Gastrocnemius medialis (tissue), 4 donors: ENCODE data around the gene NPAS1.
"Not testable (repeated sequence)": the region's sequence is repeated elsewhere in the genome, so short reads cannot be mapped to it uniquely, and the experiment has no call there.

ENCODE experiments used
- POLR2A ChIP-seq, 2 donors: fragments of 450-650 bp; IDR thresholded peaks; one replicate each; pipeline ENCODE4 v1.6.1; 2017; ENCODE audit warnings: antibody characterized with exemption in 2 of 2, mild to moderate bottlenecking in 2 of 2, moderate library complexity in 2 of 2
- TF ChIP-seq, protein P1 (sequence below), 5 experiments: fragments of 450-650 bp in 3 of 5; fragments of 200-600 bp in 2 of 5; sonication (generic) in 2 of 5; IDR thresholded peaks in 4 of 5; conservative IDR thresholded peaks in 1 of 5; 1 replicate in 4 of 5; 2 replicates in 1 of 5; pipeline ENCODE4 v1.5.1; 2016 to 2019; ENCODE audit warnings: antibody characterized with exemption in 5 of 5, mild to moderate bottlenecking in 3 of 5, moderate library complexity in 3 of 5

- TF ChIP-seq, protein P1, sequence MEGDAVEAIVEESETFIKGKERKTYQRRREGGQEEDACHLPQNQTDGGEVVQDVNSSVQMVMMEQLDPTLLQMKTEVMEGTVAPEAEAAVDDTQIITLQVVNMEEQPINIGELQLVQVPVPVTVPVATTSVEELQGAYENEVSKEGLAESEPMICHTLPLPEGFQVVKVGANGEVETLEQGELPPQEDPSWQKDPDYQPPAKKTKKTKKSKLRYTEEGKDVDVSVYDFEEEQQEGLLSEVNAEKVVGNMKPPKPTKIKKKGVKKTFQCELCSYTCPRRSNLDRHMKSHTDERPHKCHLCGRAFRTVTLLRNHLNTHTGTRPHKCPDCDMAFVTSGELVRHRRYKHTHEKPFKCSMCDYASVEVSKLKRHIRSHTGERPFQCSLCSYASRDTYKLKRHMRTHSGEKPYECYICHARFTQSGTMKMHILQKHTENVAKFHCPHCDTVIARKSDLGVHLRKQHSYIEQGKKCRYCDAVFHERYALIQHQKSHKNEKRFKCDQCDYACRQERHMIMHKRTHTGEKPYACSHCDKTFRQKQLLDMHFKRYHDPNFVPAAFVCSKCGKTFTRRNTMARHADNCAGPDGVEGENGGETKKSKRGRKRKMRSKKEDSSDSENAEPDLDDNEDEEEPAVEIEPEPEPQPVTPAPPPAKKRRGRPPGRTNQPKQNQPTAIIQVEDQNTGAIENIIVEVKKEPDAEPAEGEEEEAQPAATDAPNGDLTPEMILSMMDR (IDR thresholded peaks at IDR 0.05 in 4 of 5, conservative IDR thresholded peaks at IDR 0.05 in 1 of 5), result not testable (repeated sequence)
- not testable (repeated sequence) for TF ChIP-seq POLR2A (IDR thresholded peaks at IDR 0.05)
Observed at GRCh38 chr19:47010549-47010948, 9.1 kb upstream of the NPAS1 start.
